Measurements from ENCODE around the gene PPM1A. TPM values are rescaled to one million over a fixed set of nuclear protein-coding genes. Genes with fewer than 3 reads are reported as not detected.

PPM1A gene
- total and polyA plus RNA-seq, 2 of the 8 experiments (the other 6 are each of a cell fraction or from before 2014, with no cell fraction given): 14.0 to 51.2 TPM

GRCh38 chr14:60288279-60288678 lies 39.3 kb downstream of the PPM1A start:
- no peak overlapping the region for H2BK120ac ChIP-seq (replicated peaks; ENCODE audit: low read depth, low read length)
- no peak for DNase-seq (ENCODE audit: low read depth in 1 of 2, low spot score in 2 of 2)
- no peak overlapping the region for H2BK15ac ChIP-seq (ENCODE audit: low read length)
- H4K5ac ChIP-seq (ENCODE audit: insufficient read length, low read depth, low read length): no peak overlapping the region
- ChIA-PET POLR2A (ENCODE audit: partially characterized antibody) (no interaction called here), CTCF (ENCODE audit: partially characterized antibody) (interaction anchor here (1.2 kb wide), 1 partner anchor 39 kb away, joined by 4 read pairs; no protein-coding TSS in a partner anchor)
- H2AK5ac ChIP-seq (ENCODE audit: low read depth, low read length): no peak overlapping the region
- no peaks in the 10 kb centered on the region for H3K27me3 ChIP-seq (replicated peaks in 1 of 4; ENCODE audit: control insufficient read depth in 3 of 4, extremely low read depth in 1 of 4, insufficient read depth in 3 of 4, low read length in 3 of 4)
- no peak overlapping the region for H3K9ac ChIP-seq (replicated peaks in 1 of 4; ENCODE audit: extremely low read depth in 1 of 4, low read depth in 3 of 4, low read length in 3 of 4)
- no peak overlapping the region for H3K18ac ChIP-seq (ENCODE audit: extremely low read depth, low read length)
- no peaks in the 10 kb centered on the region for H3K23me2 ChIP-seq (ENCODE audit: low read depth, low read length)
- no peaks in the 10 kb centered on the region for H4K20me1 ChIP-seq (replicated peaks in 1 of 2; ENCODE audit: control insufficient read depth in 1 of 2, insufficient read depth in 2 of 2, low read length in 2 of 2)
- H3K23ac ChIP-seq (ENCODE audit: insufficient read length): no peak overlapping the region
- peaks cover 2 to 26% (median 8%) of the 10 kb centered on the region in 4 experiments; a peak in 6 of 8 replicates for H3K36me3 ChIP-seq (ENCODE audit: control insufficient read depth in 2 of 4, insufficient read depth in 4 of 4, low read length in 3 of 4)
- 96% methylated on average over 1 of the region's 1 CpG; no CpG with 5 or more reads in 1 of the 2 experiments for WGBS, 2 experiments (ENCODE audit: extremely low coverage in 1 of 2, insufficient coverage in 1 of 2, insufficient read length in 1 of 2, insufficient replicate concordance in 2 of 2, low coverage in 1 of 2, low lambda C conversion rate in 2 of 2, missing lambda C conversion rate in 1 of 2)
- no peak for FAIRE-seq
- peaks cover 0 to 5% of the 10 kb centered on the region in 2 experiments; a peak in 1 of 4 replicates for H3K79me2 ChIP-seq (ENCODE audit: control insufficient read depth in 1 of 2, insufficient read depth in 2 of 2, low read length in 2 of 2)
- no peak overlapping the region for H3K14ac ChIP-seq (ENCODE audit: insufficient read length)
- H2BK5ac ChIP-seq (ENCODE audit: low read depth, low read length): no peak overlapping the region
- H3K79me1 ChIP-seq (ENCODE audit: low read depth, low read length): no peaks in the 10 kb centered on the region
- H3K9me3 ChIP-seq (ENCODE audit: insufficient read depth in 2 of 2, low read depth in 1 of 2, low read length in 1 of 2): no peaks in the 10 kb centered on the region
- no peak overlapping the region for H4K91ac ChIP-seq (replicated peaks; ENCODE audit: insufficient read length, low read length)
- H2AFZ ChIP-seq (ENCODE audit: low read length): no peak overlapping the region
- H3K27ac ChIP-seq (ENCODE audit: low read depth, low read length): no peak overlapping the region
- H3K4me3 ChIP-seq (ENCODE audit: extremely low read depth in 1 of 4, insufficient read depth in 2 of 4, low read depth in 3 of 4, low read length in 4 of 4): no peak overlapping the region
- H3K4me2 ChIP-seq (ENCODE audit: insufficient read depth in 1 of 2, low read depth in 2 of 2, low read length in 2 of 2): no peak overlapping the region
- no peaks in the 10 kb centered on the region for H3K4me1 ChIP-seq (replicated peaks in 1 of 4; ENCODE audit: control insufficient read depth in 3 of 4, insufficient read depth in 4 of 4, low read length in 3 of 4)
- no peak for TF ChIP-seq SP1 (IDR thresholded peaks at IDR 0.05; ENCODE audit: low read depth, low read length)
- TF ChIP-seq JUND (IDR thresholded peaks at IDR 0.05; ENCODE audit: low read length): no peak
- no peak for TF ChIP-seq ATF3 (IDR thresholded peaks at IDR 0.05; ENCODE audit: insufficient read depth, low read depth, low read length)
- no peak for TF ChIP-seq EP300 (IDR thresholded peaks at IDR 0.05; ENCODE audit: borderline replicate concordance in 1 of 2, low read depth in 2 of 2, low read length in 2 of 2)
- no peak for TF ChIP-seq USF2 (IDR thresholded peaks at IDR 0.05; ENCODE audit: low read length)
- no peak for TF ChIP-seq CBX5 (IDR thresholded peaks at IDR 0.05; ENCODE audit: low read depth, low read length)
- no peak for TF ChIP-seq HDAC2 (IDR thresholded peaks at IDR 0.05; ENCODE audit: borderline replicate concordance in 1 of 2, low read depth in 2 of 2, low read length in 2 of 2)
- TF ChIP-seq BACH1 (IDR thresholded peaks at IDR 0.05; ENCODE audit: low read length): no peak
- no peak for TF ChIP-seq SIX5 (IDR thresholded peaks at IDR 0.05; ENCODE audit: low read depth, low read length)
- no peak for TF ChIP-seq BRCA1 (IDR thresholded peaks at IDR 0.05; ENCODE audit: low read depth, low read length)
- TF ChIP-seq MAFK (IDR thresholded peaks at IDR 0.05; ENCODE audit: low read depth, low read length): no peak
- no peak for TF ChIP-seq SAP30 (IDR thresholded peaks at IDR 0.05; ENCODE audit: insufficient read depth, insufficient replicate concordance, low read length)
- no peak for TF ChIP-seq POLR2A (IDR thresholded peaks at IDR 0.05; ENCODE audit: control extremely low read depth in 1 of 2, low read depth in 2 of 2, low read length in 2 of 2)
- H2BK20ac ChIP-seq (ENCODE audit: low read length): no peak overlapping the region
- no peak overlapping the region for H2BK12ac ChIP-seq (ENCODE audit: low read depth, low read length)
- no peak overlapping the region for H3K4ac ChIP-seq (replicated peaks; ENCODE audit: insufficient read length, low read depth, low read length)
- H4K8ac ChIP-seq (ENCODE audit: extremely low read depth, insufficient read depth, low read length): no peak overlapping the region
- H3K56ac ChIP-seq (replicated peaks; ENCODE audit: insufficient read length, low read depth, low read length): no peak overlapping the region

Data from H1 (cell line).